ENCODE data around the gene CSH2.
A peak's percentile ranks its signal among the peaks of the same experiment; 100 is the strongest.

The CSH2 gene

GRCh38 chr17:63833026-63833740, 40.3 kb downstream of the CSH2 start:
- no peak for DNase-seq

- no peak for DNase-seq
Measured at GRCh38 chr17:63832455-63832854, 41.0 kb downstream of the CSH2 start.

- no peak for DNase-seq
Measured at GRCh38 chr17:63832014-63832413, 41.5 kb downstream of the CSH2 start.

- no peak for DNase-seq
Measured at GRCh38 chr17:63831505-63831904, 42.0 kb downstream of the CSH2 start.

- no peak for DNase-seq
Measured at GRCh38 chr17:63830904-63831491, 42.5 kb downstream of the CSH2 start.

- DNase-seq, result no peak
Measured at GRCh38 chr17:63830278-63830677, 43.2 kb downstream of the CSH2 start.

- DNase-seq, result no peak
Measured at GRCh38 chr17:63828936-63829335, 44.5 kb downstream of the CSH2 start.

GRCh38 chr17:63827801-63828221, 45.7 kb downstream of the CSH2 start:
- no peak for DNase-seq

GRCh38 chr17:63827002-63827800, 46.3 kb downstream of the CSH2 start, which contains the start of the genes FTSJ3 and PSMC5:
Gene FTSJ3 (minus strand): TSS chr17:63827663. CDS start chr17:63826902, 761 bp downstream.
Gene PSMC5 (plus strand): TSS chr17:63827431. CDS start chr17:63827491, 60 bp downstream.
- DNase-seq, result peak; percentile 97

GRCh38 chr17:63826468-63827001, 46.9 kb downstream of the CSH2 start:
- peak; percentile 23 for DNase-seq

- no peak for DNase-seq
Measured at GRCh38 chr17:63824362-63824761, 49.1 kb downstream of the CSH2 start.

- no peak for DNase-seq
Measured at GRCh38 chr17:63823659-63824331, 49.7 kb downstream of the CSH2 start.

- no peak for DNase-seq
Measured at GRCh38 chr17:63822537-63822936, 50.9 kb downstream of the CSH2 start.
